Globus pallidus (tissue), 1 donor: ENCODE results near the gene KSR2.

Experiments
- DNase-seq: peaks from one replicate; pipeline ENCODE4 v3.0.0-alpha.2; 2015; ENCODE audit warnings: low spot score

Gene KSR2

GRCh38 chr12:117404203-117404853 is 564.5 kb downstream of the KSR2 start:
- no peak for DNase-seq

DNA sequence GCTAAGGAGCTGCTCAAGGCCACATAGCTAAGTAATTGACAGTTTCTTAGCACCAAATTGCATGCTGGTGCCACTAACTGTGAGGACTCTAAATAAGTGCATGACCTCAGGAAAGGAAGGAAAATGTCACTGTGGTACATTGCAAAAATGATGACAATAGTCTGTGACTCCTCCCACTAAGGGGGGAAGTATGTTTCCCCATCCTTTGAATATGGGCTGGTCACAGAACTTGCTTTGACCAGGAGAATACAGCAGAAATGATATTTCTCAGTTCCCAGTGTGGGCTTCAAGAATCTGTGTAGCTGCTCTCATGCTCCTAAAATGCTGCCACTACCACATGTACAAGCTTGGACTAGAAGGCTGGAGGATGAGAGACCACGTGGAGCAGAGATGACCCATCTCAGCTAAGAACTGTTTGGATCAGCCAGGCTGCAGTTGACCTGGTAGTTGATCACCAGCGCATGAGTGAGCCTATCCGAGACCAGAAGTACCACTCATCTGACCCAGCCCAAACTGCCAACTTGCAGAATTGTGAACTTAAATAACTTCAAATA is 565.1 kb downstream of the KSR2 start:
- DNase-seq = no peak
